SHP77 (cell line): ENCODE results near the gene ARL2BP.
A peak's percentile ranks its signal among the peaks of the same experiment; 100 is the strongest.
"Not testable (repeated sequence)": the region's sequence is repeated elsewhere in the genome, so short reads cannot be mapped to it uniquely, and the experiment has no call there.

ENCODE experiments used
- DNase-seq, 2 experiments: peaks; one replicate each; lab custom pipeline; 2025; lab: John Stamatoyannopoulos, UW

ARL2BP gene

GRCh38 chr16:57263541-57264351, 18.7 kb downstream of the ARL2BP start:
- no peak for DNase-seq

GRCh38 chr16:57264381-57264780, 19.3 kb downstream of the ARL2BP start:
- no peak for DNase-seq

GRCh38 chr16:57264950-57265371, 19.9 kb downstream of the ARL2BP start:
- no peak for DNase-seq

GRCh38 chr16:57265850-57266530, 20.9 kb downstream of the ARL2BP start:
- peak in 1 of 2 experiments; percentile 6 for DNase-seq

- no peak for DNase-seq
Observed at GRCh38 chr16:57266531-57267260, 21.6 kb downstream of the ARL2BP start.

GRCh38 chr16:57267343-57267742, 22.3 kb downstream of the ARL2BP start:
- DNase-seq = not testable (repeated sequence)

- peak in 1 of 2 experiments; percentile 34 for DNase-seq
Observed at GRCh38 chr16:57268804-57269800, 24.0 kb downstream of the ARL2BP start.

GRCh38 chr16:57270221-57271062, 25.4 kb downstream of the ARL2BP start:
- no peak for DNase-seq

- no peak for DNase-seq
Observed at GRCh38 chr16:57271063-57271345, 25.9 kb downstream of the ARL2BP start.

- DNase-seq = no peak
Observed at GRCh38 chr16:57271867-57272495, 26.9 kb downstream of the ARL2BP start.

GRCh38 chr16:57273359-57273758, 28.3 kb downstream of the ARL2BP start:
- DNase-seq = no peak

GRCh38 chr16:57273826-57274225, 28.8 kb downstream of the ARL2BP start:
- DNase-seq = no peak

GRCh38 chr16:57275946-57276345, 30.9 kb downstream of the ARL2BP start:
- not testable (repeated sequence) for DNase-seq

GRCh38 chr16:57276596-57276995, 31.5 kb downstream of the ARL2BP start:
- no peak for DNase-seq

GRCh38 chr16:57277586-57277985, 32.5 kb downstream of the ARL2BP start:
- DNase-seq = no peak

- DNase-seq = no peak
Observed at GRCh38 chr16:57278494-57278893, 33.4 kb downstream of the ARL2BP start.

- no peak for DNase-seq
Observed at GRCh38 chr16:57279780-57280638, 35.0 kb downstream of the ARL2BP start.

GRCh38 chr16:57281791-57282190, 36.7 kb downstream of the ARL2BP start:
- no peak for DNase-seq

GRCh38 chr16:57282510-57283213, 37.6 kb downstream of the ARL2BP start:
- DNase-seq = no peak
